Fibroblast of the aortic adventitia (primary cell): ENCODE data around the gene HSPD1. TPM values are rescaled to one million over a fixed set of nuclear protein-coding genes. Genes with fewer than 3 reads are reported as not detected.

Source experiments
- DNase-seq: peaks from one replicate; pipeline ENCODE4 v3.0.0-alpha.2; 2010; ENCODE audit warnings: low read depth
- H3K4me3 ChIP-seq: 2 replicates; pipeline ENCODE4 v1.5.1; 2011; ENCODE audit warnings: low read depth, mild to moderate bottlenecking, control low read depth, low read length, moderate library complexity
- CTCF ChIP-seq: IDR thresholded peaks from 2 replicates; pipeline ENCODE4 v1.5.1; 2011; ENCODE audit warnings: mild to moderate bottlenecking, low read length, control low read depth, inconsistent platforms; ENCODE audit not compliant: insufficient read depth
- total RNA-seq: library from RNA; depleted of rRNA; stranded (reverse); fragments of >200 nt; gene quantifications from 2 replicates; pipeline ENCODE4 v1.2.3, GENCODE V29; 2012; ENCODE audit warnings: low replicate concordance

Gene HSPD1
- total RNA-seq, 1 donor = 158 TPM

- H3K4me3 ChIP-seq = peak overlapping the region; percentile 92
- no peak for TF ChIP-seq CTCF
- DNase-seq = no peak
These were observed 17.5 kb upstream of the HSPD1 start for GRCh38 chr2:197517150-197517549.

GRCh38 chr2:197516393-197516761, 16.7 kb upstream of the HSPD1 start:
- no peak for TF ChIP-seq CTCF
- H3K4me3 ChIP-seq = peak overlapping the region; percentile 92
- DNase-seq = peak; percentile 23

GRCh38 chr2:197515739-197516392, 16.2 kb upstream of the HSPD1 start, which contains the start of gene MOB4:
Gene MOB4, plus strand, starts transcription at chr2:197516066. Its CDS starts 21 bp downstream, at chr2:197516087.
- peak; percentile 92 for DNase-seq
- H3K4me3 ChIP-seq = peak within 1 kb of the TSS; percentile 92
- TF ChIP-seq CTCF = no peak

- no peak for TF ChIP-seq CTCF
- no peak for DNase-seq
- peak overlapping the region; percentile 92 for H3K4me3 ChIP-seq
These were observed 15.7 kb upstream of the HSPD1 start for GRCh38 chr2:197515315-197515738.

GRCh38 chr2:197514754-197515153, 15.1 kb upstream of the HSPD1 start:
- TF ChIP-seq CTCF = no peak
- peak overlapping the region; percentile 92 for H3K4me3 ChIP-seq
- DNase-seq = no peak

- no peak for DNase-seq
- no peak overlapping the region for H3K4me3 ChIP-seq
- TF ChIP-seq CTCF = no peak
These were observed 14.3 kb upstream of the HSPD1 start for GRCh38 chr2:197513915-197514314.

- no peak for TF ChIP-seq CTCF
- no peak for DNase-seq
These were observed 7.0 kb upstream of the HSPD1 start for GRCh38 chr2:197506658-197507057.

More at GRCh38 chr2:197506658-197507057, 7.0 kb upstream of the HSPD1 start:
- H3K4me3 ChIP-seq = no peak overlapping the region
